Placental pericyte (primary cell): ENCODE measurements around the gene ZNF418. TPM values are rescaled to one million over a fixed set of nuclear protein-coding genes. Genes with fewer than 3 reads are reported as not detected.

Experiments
- total RNA-seq: library from RNA; depleted of rRNA; stranded (reverse); fragments of >200 nt; gene quantifications from 2 replicates; pipeline ENCODE4 v1.2.3, GENCODE V29; 2012

The ZNF418 gene
- total RNA-seq, result 3.1 and 4.0 TPM in 2 replicates

DNA sequence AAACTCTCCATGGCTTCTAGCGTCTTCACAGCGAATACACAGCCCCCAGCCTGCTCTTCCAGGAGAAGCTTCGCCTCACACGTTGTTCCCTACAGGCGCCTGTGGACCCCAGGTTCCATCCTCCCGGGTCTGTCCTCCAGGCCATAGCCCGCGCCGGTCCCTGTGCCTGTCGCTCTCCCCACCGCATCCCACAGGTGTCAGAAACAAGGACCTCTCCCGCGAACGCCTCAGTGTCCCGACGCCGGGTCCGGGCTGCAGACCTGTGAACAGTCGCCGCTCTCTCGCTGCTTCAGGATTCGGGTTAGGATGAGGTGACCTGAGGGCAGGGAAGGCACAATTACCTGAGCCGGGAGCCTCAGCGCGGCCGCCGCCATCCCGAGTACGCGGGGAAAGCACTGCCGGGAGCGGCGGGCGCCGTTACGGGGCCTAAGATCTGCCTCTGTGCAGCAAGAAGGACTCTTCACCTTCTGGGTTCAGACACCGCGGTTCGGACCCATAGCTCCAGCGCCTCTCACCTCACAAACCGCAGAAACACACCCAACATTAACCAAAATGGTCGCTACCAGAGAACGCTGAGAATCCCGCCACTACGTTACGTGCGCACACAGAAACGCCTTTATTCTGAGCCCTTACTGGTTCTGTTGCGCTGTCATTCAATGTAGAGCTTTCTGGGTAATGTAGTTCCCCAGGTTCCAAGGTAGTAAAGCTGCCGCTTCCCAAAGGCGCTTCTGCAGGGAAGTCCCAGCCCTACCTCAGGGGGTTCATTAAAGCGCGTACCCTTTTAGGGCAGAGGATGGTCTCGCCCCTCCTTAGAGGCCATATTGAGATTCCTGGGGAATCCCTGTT lies at the start of gene ZNF418:
ZNF418 (minus strand) TSS at position 583 of the 846 bp plus-strand sequence. CDS start 1,580 bp downstream, outside the sequence.

DNA sequence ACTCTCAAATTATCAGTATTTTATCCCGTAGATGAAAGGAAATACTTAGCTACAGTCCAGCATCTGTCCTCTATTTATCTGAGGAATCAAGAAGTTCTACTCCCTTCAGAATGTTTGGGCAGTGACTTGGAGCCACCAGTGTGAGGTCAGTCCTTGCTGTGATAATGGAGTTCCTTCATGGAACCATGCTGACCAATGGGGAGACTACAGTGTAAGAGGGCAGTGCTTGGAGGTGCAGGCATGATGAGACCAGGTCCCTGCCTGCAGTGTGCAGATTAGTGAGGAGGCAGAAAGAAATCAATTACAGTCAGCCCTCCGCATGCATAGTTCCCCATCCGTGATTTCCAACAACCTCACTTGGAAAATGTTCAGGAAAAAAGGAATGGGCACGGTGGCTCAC lies 39.2 kb upstream of the ZNF418 start, which contains the start of gene C19orf18:
C19orf18 (minus strand) TSS at position 101 of the 400 bp plus-strand sequence. CDS start 102 bp downstream, outside the sequence.

DNA sequence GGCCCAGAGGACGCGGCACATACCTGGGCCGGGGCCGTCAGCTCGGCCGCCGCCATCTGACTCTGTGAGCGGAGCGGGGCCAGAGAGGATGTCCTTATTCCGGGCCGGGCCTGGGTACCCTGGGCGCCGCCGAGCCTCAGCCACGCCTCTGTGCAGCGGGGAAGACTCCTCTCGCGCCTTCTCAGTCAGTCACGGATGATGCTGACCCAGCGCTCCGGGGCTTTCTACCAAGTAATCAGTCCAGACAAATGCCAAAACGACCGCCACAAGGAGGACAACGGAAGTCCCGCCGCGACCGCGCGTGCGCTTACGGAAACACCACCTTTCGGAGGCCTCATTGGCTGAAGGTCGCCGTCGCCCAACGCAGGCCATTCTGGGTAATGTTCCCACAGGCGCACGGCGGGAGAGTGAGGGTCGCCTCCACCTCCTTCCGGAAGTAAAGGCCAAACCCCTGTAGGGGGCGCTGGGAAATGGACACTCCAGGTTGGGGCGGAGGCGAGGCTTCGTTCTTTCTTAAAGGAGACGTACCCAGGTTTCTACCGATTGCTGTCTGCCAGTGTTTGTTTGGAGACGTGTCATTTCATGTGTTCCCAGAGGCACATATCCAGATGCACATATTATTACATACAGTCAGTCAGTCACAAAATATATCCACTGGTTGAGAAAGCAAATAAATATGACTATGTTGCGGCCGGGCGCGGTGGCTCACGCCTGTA lies 12.4 kb upstream of the ZNF418 start, which contains the start of gene ZNF256:
ZNF256 (minus strand) TSS at position 288 of the 716 bp plus-strand sequence; CDS start at position 56, 232 bp downstream.

GRCh38 chr19:57916168-57916995 lies 18.8 kb downstream of the ZNF418 start, which contains the start of gene ZNF417:
TSS of gene ZNF417 (minus strand) at chr19:57916592. CDS start at chr19:57916411, 181 bp downstream.

DNA sequence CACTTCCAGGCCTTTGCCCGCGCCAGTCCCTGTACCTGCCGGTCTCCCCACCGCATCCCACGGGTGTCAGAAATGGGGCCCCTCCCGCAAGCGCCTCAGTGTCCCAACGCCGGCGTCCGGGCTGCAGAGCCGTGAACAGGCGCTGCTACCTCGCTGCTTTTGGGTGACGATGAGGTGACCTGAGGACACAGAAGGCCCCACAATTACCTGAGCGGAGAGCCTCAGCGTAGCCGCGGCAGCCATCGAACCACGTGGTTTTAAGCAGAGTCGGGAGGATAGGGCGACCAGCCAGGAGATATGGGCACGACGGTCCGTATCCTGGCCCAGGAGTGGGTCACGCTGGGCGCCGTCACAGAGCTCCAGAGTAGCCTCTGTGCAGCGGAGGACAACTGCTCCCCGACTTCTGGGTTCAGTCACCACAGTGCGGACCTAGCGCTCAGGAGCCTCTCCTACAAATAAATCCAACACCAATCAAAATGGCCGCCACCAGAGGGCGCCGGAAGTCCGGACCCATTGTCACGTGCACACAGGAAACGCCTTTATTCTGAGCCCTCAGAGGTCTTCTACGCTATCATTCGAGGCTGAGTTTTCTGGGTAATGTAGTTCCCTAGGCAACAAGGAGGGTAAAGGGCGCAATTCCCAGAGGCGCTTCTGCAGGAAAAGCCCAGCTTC lies 46.5 kb downstream of the ZNF418 start, which contains the start of gene ZNF814:
ZNF814 (minus strand) TSS at position 478 of the 672 bp plus-strand sequence; CDS start at position 243, 235 bp downstream.

Other genes with a start within 250 kb of the ZNF418 start
- 2.3 and 3.3 TPM in 2 replicates for gene ZNF154, start 226.2 kb downstream of the ZNF418 start, total RNA-seq
- 6.1 and 7.4 TPM in 2 replicates for gene ZNF671, start 207.8 kb downstream of the ZNF418 start, total RNA-seq
- 10.1 and 13.2 TPM in 2 replicates for gene ZNF776, start 188.6 kb downstream of the ZNF418 start, total RNA-seq
- 12.5 and 12.9 TPM in 2 replicates for gene ZNF586, start 165.7 kb downstream of the ZNF418 start, total RNA-seq
- gene ZNF552, start 120.5 kb downstream of the ZNF418 start, total RNA-seq, result 6.6 and 7.2 TPM in 2 replicates
- 21.0 and 30.6 TPM in 2 replicates for gene ZNF587B, start 105.1 kb downstream of the ZNF418 start, total RNA-seq
- gene ZNF587, start 85.5 kb downstream of the ZNF418 start, total RNA-seq, result 34.1 and 37.8 TPM in 2 replicates
- 7.0 and 13.9 TPM in 2 replicates for gene ZNF814, start 46.4 kb downstream of the ZNF418 start, total RNA-seq
- gene ZNF417, start 18.8 kb downstream of the ZNF418 start, total RNA-seq, result 13.3 and 17.9 TPM in 2 replicates
- gene ZNF256, start 12.3 kb upstream of the ZNF418 start, total RNA-seq, result 4.8 and 5.0 TPM in 2 replicates
- gene C19orf18, start 39.1 kb upstream of the ZNF418 start, total RNA-seq, result 0.14 and 0.44 TPM in 2 replicates
- 14.2 and 18.4 TPM in 2 replicates for gene ZNF606, start 67.4 kb upstream of the ZNF418 start, total RNA-seq
- gene ZSCAN1, start 98.6 kb upstream of the ZNF418 start, total RNA-seq, result not detected in 2 replicates
- 2.7 and 3.9 TPM in 2 replicates for gene ZNF135, start 123.9 kb upstream of the ZNF418 start, total RNA-seq
- gene ZSCAN18, start 162.8 kb upstream of the ZNF418 start, total RNA-seq, result 19.3 and 29.3 TPM in 2 replicates
- 11.4 and 12.6 TPM in 2 replicates for gene ZNF329, start 215.4 kb upstream of the ZNF418 start, total RNA-seq
- gene ZNF274, start 247.7 kb upstream of the ZNF418 start, total RNA-seq, result 20.8 and 22.8 TPM in 2 replicates